ENCODE measurements around the gene ARID5A. TPM values are rescaled to one million over a fixed set of nuclear protein-coding genes. Genes with fewer than 3 reads are reported as not detected.

The ARID5A gene
- total RNA-seq, 1 donor from 2014 or later: 4.1 TPM

DNA sequence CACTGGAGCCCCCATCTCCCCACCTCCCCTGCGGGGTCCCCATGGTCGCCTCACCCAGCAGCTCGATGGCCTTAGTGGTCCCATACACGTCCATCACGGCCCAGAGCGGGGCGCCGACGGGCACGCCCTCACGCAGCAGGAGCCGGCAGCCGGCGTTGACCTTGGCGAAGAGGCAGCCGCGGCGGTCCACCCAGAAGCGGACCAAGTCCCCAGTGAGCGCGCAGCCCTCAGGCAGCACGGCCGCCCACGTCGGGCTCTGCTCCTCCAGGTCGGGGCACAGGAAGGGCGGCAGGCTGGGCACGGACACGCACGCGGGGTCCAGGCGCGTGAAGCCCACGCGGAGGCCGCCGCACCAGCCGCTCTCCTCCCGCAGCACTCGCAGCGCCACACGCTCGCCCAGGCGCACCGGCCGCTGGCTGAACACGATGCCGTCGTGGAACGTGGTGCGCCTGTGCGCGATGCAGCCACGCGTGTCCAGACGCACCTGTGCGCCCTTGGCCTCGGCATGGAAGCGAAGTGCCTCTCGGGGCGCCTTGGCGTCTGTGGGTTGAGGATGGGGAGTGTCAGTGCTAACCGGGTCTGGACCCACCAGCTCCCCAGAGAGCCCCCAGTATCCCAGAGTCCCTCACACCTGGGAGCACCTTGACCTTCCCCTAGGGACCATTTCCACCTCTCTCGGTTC is 36.0 kb upstream of the ARID5A start:
- Mint-ChIP-seq H3K27ac (no peak overlapping the region), H3K4me3 (no peak overlapping the region), H3K9me3 (peaks cover 6% of the 10 kb centered on the region), H3K4me1 (peaks cover 6% of the 10 kb centered on the region), H3K27me3 (ENCODE audit: low read depth) (peaks cover 3% of the 10 kb centered on the region), H3K36me3 (no peaks in the 10 kb centered on the region)
- DNase-seq (ENCODE audit: low spot score in 2 of 2, unreplicated experiment in 2 of 2): no peak
- TF ChIP-seq CTCF (IDR thresholded peaks at IDR 0.05; ENCODE audit: unreplicated experiment): no peak

DNA sequence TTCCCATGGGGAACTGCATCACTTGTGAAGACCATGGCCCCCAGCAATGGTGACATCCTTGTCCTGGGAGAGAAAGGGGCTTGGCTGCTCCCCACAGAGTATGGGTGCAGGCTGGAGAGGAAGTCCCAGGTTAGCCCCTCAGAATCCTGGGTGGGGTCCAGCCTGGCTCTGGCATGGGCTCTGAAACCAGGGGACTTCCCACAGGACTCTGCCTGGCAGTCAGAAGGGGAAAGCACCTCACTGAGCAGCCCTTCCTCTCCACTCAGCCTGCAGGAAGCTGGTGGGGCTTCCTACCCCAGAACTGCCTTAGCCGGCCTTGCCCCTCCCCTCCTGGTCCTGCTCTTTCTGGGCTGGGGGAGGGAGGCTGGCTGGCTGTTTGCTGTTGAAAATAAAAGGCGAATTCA is 35.1 kb upstream of the ARID5A start:
- H3K27me3 Mint-ChIP-seq (ENCODE audit: low read depth): peaks cover 3% of the 10 kb centered on the region
- no peak for TF ChIP-seq CTCF (IDR thresholded peaks at IDR 0.05; ENCODE audit: unreplicated experiment)
- no peaks in the 10 kb centered on the region for H3K36me3 Mint-ChIP-seq
- no peak overlapping the region for H3K4me3 Mint-ChIP-seq
- no peak for DNase-seq (ENCODE audit: low spot score in 2 of 2, unreplicated experiment in 2 of 2)
- no peaks in the 10 kb centered on the region for H3K9me3 Mint-ChIP-seq
- H3K27ac Mint-ChIP-seq: no peak overlapping the region
- peaks cover 14% of the 10 kb centered on the region for H3K4me1 Mint-ChIP-seq

DNA sequence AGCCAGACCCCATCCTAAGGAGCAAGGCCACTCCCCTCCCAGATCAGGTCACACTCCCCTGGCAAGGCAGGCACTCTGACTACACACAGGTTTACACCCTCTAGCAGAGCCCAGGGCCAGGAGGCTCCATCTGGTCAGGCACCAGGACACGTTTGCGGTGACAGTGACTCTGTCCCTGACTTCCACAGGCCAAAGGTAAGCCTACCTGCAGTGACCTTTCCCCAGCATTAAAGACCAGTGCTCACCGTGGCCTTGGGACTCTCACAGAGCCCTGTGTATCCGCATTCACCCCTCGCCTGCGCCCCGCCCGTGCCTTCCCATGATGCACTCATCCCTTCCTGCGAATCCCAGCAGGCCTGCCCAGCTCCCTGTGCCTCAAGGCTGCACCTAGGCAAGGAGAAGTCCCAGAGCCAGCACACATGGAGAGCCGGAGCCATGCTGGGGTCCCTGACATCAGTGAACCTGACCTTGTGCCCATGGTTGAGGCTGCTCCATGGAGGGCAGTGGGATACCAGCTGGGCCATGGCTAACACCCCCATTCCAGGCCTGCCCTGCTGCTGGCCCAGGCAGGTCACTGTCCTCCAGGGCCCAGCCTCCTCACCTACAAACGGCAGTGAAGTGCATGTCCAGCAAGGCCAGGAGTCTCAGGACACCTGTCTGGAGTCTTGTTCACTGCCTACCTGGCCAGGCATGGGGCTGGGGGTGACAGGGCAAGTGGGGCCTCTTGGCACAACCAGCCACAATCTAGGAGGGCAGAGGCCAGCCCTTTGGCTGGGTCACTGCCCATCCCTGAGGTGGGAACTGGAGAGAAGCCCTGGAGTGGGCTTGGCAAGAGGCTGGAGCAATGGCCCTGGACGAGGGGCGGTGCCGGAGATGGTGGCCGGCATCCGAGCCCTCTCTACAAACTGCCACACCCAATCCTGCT is 34.4 kb upstream of the ARID5A start:
- TF ChIP-seq CTCF (IDR thresholded peaks at IDR 0.05; ENCODE audit: unreplicated experiment): no peak
- no peak for DNase-seq (ENCODE audit: low spot score in 2 of 2, unreplicated experiment in 2 of 2)
- Mint-ChIP-seq H3K4me1 (peaks cover 20% of the 10 kb centered on the region), H3K27ac (no peak overlapping the region), H3K36me3 (no peaks in the 10 kb centered on the region), H3K4me3 (no peak overlapping the region), H3K27me3 (ENCODE audit: low read depth) (peaks cover 3% of the 10 kb centered on the region), H3K9me3 (no peaks in the 10 kb centered on the region)

DNA sequence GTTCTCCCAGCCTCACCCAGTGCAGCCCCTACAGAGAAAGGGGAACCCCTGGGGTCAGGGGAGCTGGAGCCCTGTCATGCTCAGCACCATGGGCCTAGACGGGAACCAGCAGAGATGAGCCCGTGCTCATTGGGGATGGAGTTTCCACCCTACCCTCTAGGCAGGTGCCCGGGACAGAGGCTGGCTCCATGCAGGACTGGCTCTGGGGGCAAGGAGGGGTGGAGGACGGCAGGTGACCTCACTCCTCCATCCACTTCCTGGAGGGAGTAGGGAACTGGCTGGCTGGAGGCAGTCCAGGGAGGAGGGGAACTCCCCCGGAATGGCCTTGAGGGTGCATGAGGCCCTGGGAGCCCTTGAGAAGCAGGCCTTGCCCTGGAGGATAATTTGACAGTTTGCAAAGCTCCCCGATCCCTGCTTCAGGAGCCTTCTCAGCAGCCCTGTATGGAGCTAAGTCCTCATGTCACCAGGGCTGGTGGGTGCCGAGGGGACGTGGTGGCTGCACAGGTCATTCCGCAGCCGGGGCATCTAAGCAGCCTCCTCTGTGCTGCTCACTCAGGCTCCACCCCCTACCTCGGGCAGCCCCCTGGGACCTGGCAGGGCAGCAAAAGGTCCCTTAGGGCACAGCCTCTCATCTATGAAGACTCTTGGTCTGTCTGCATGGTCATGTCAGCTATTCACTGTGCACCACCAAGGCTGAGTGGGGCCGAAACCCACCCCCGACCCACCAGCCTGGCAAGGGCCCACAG is 33.5 kb upstream of the ARID5A start:
- H3K36me3 Mint-ChIP-seq: no peaks in the 10 kb centered on the region
- no peak overlapping the region for H3K27ac Mint-ChIP-seq
- no peak overlapping the region for H3K4me3 Mint-ChIP-seq
- DNase-seq (ENCODE audit: low spot score in 2 of 2, unreplicated experiment in 2 of 2): no peak
- H3K9me3 Mint-ChIP-seq: no peaks in the 10 kb centered on the region
- TF ChIP-seq CTCF (IDR thresholded peaks at IDR 0.05; ENCODE audit: unreplicated experiment): no peak
- peaks cover 22% of the 10 kb centered on the region for H3K4me1 Mint-ChIP-seq
- H3K27me3 Mint-ChIP-seq (ENCODE audit: low read depth): no peaks in the 10 kb centered on the region

DNA sequence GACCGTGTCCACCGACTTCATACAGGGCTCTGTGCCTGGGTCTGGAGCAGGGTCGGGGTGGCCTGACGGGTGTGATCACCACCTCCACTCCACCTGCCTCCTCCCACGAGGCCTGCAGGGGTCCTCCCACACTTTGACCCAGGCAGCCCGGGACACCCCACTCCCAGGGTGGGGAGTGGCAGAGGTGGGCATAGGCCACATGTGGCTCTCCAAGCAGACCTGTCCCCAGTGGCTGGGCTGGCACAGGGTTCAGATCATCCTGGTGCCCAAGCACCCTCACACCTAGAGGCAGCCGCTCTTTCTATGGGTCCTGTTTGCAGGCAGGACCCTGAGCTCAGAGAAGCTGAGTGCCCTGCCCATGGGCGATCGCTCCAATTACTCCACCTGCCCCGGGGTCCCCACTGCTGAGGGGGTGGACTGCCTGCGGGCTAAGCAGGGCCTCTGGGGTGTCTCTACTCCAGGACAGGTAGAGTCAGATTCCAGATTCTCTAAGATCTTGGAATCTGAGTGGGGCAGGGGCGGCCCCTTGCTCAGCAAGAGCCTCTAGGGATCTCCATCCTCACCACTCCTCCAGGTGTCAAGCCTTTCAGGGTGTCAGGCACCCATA is 32.8 kb upstream of the ARID5A start:
- no peaks in the 10 kb centered on the region for H3K36me3 Mint-ChIP-seq
- DNase-seq (ENCODE audit: low spot score in 2 of 2, unreplicated experiment in 2 of 2): no peak
- H3K27ac Mint-ChIP-seq: no peak overlapping the region
- peaks cover under 1% of the 10 kb centered on the region for H3K27me3 Mint-ChIP-seq (ENCODE audit: low read depth)
- H3K4me1 Mint-ChIP-seq: peaks cover 22% of the 10 kb centered on the region
- no peak overlapping the region for H3K4me3 Mint-ChIP-seq
- TF ChIP-seq CTCF (IDR thresholded peaks at IDR 0.05; ENCODE audit: unreplicated experiment): no peak
- H3K9me3 Mint-ChIP-seq: no peaks in the 10 kb centered on the region
